ENCODE data around the gene NPTXR. TPM values are rescaled to one million over a fixed set of nuclear protein-coding genes. Genes with fewer than 3 reads are reported as not detected.
A peak's percentile ranks its signal among the peaks of the same experiment; 100 is the strongest.

NPTXR gene
- total and polyA plus RNA-seq, 10 of the 15 experiments (the other 5 are each of a cell fraction or from before 2014, with no cell fraction given) = 0.02 to 0.38 (median 0.07) TPM; not detected in 2

DNA sequence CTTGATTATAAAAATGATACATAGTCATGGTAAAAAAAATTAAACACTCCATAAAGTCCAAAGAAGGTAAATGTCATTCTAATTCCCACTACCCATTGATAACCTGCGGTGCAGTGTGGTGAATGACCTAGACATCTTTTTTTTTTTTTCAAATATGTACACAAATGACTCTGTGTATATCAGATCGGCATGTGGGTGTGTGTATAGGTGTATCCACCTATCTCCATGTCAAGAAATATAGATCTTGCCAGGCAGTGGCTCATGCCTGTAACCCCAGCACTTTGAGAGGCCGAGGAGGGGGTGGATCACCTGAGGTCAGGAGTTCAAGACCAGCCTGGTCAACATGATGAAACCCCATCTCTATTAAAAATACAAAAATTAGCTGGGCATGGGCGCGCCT, 46.5 kb upstream of the NPTXR start (continued):
- no peak for TF ChIP-seq ZNF687 (IDR thresholded peaks at IDR 0.05)

DNA sequence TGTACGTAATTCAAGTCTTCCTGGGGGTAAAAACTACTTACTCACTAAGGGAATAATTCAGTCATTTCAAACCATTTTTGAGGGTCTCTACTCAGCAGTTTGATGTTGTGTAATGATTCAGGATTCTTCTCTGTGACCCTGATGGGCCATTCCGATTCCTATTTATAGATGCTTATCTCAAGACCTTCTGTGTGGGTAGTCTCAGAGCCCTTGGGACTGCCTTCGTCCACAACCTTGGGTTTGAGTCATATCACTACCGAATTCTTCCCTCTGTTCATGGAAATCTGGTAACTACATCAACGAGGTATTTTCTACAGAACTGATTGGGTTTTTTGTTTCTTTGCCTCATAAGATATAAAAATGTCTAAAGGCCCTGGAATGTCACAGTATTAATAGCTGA, 42.5 kb upstream of the NPTXR start:
- Histone ChIP-seq H3K9ac (ENCODE audit: control insufficient read depth, insufficient read depth, low read length) (no peak overlapping the region), H3K4me3 (no peak overlapping the region), H3K4me1 (ENCODE audit: control insufficient read depth, insufficient read depth, low read length) (no peaks in the 10 kb centered on the region; the same call in 1 of the 2 replicates), H3K9me3 (replicated peaks; ENCODE audit: control insufficient read depth, insufficient read depth, low read length) (no peaks in the 10 kb centered on the region), H3K79me2 (ENCODE audit: control insufficient read depth, insufficient read depth, low read length) (no peaks in the 10 kb centered on the region), H2AFZ (ENCODE audit: control insufficient read depth, low read depth, low read length) (no peak overlapping the region), H3K4me2 (ENCODE audit: control insufficient read depth, insufficient read depth) (no peak overlapping the region), H3K36me3 (ENCODE audit: control insufficient read depth in 2 of 2, insufficient read depth in 2 of 2, low read length in 1 of 2) (no peaks in the 10 kb centered on the region), H4K20me1 (ENCODE audit: control insufficient read depth, insufficient read depth) (no peaks in the 10 kb centered on the region), H3K27ac (ENCODE audit: control insufficient read depth, insufficient read depth) (no peak overlapping the region), H3K27me3 (replicated peaks in 1 of 2; ENCODE audit: control insufficient read depth in 2 of 2, insufficient read depth in 2 of 2, low read length in 1 of 2) (peaks cover 0 to under 1% of the 10 kb centered on the region in 2 experiments; a peak in 1 of 4 replicates)
- no TSS peak for BruUV-seq (replicated peaks)
- intact Hi-C loops (cut with micrococcal nuclease; ENCODE audit: unreplicated experiment) = no loop called here
- 7% methylated on average over 5 of the region's 5 CpGs for WGBS (ENCODE audit: insufficient coverage, insufficient replicate concordance, low lambda C conversion rate, missing lambda C conversion rate)
- in situ Hi-C loops (cut with MboI) = no loop called here
- POLR2A ChIA-PET = interaction anchor here (0.9 kb wide), 1 partner anchor 9 kb away, joined by 4 read pairs; no protein-coding TSS in a partner anchor
- RAD21 ChIA-PET (ENCODE audit: unreplicated experiment) = no interaction called here
- DNase-seq (ENCODE audit: low read depth, low spot score) = no peak
- ATAC-seq = no peak
- SMC1A ChIA-PET (ENCODE audit: uncharacterized antibody, unreplicated experiment) = no interaction called here
- no peak for FAIRE-seq
- CTCF ChIA-PET = no interaction called here
- TF ChIP-seq PKNOX1 (IDR thresholded peaks at IDR 0.05) (no peak), MEF2A (IDR thresholded peaks at IDR 0.05; ENCODE audit: insufficient read depth, low read depth, low read length) (peak; percentile 55; the same call in 1 of the 2 replicates), JUNB (IDR thresholded peaks at IDR 0.05) (peak; percentile 74), MTA2 (IDR thresholded peaks at IDR 0.05; ENCODE audit: low read depth) (no peak), BMI1 (IDR thresholded peaks at IDR 0.05; ENCODE audit: borderline replicate concordance) (no peak), IKZF2 (IDR thresholded peaks at IDR 0.05) (peak in 1 of 2 experiments; percentile 34; a peak in 1 of 4 replicates), RUNX3 (IDR thresholded peaks at IDR 0.05; ENCODE audit: low read length) (peak; percentile 75), CHD1 (IDR thresholded peaks at IDR 0.05; ENCODE audit: low read depth, low read length) (no peak), KDM1A (IDR thresholded peaks at IDR 0.05; ENCODE audit: borderline replicate concordance) (no peak), BCL11A (IDR thresholded peaks at IDR 0.05; ENCODE audit: low read depth, low read length) (peak; percentile 27; the same call in 1 of the 2 replicates), EED (IDR thresholded peaks at IDR 0.05; ENCODE audit: low read depth) (peak; percentile 82)
- TF ChIP-seq, protein P1, sequence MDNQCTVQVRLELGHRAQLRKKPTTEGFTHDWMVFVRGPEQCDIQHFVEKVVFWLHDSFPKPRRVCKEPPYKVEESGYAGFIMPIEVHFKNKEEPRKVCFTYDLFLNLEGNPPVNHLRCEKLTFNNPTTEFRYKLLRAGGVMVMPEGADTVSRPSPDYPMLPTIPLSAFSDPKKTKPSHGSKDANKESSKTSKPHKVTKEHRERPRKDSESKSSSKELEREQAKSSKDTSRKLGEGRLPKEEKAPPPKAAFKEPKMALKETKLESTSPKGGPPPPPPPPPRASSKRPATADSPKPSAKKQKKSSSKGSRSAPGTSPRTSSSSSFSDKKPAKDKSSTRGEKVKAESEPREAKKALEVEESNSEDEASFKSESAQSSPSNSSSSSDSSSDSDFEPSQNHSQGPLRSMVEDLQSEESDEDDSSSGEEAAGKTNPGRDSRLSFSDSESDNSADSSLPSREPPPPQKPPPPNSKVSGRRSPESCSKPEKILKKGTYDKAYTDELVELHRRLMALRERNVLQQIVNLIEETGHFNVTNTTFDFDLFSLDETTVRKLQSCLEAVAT (IDR thresholded peaks at IDR 0.05) = no peak
- TF ChIP-seq, protein P2, sequence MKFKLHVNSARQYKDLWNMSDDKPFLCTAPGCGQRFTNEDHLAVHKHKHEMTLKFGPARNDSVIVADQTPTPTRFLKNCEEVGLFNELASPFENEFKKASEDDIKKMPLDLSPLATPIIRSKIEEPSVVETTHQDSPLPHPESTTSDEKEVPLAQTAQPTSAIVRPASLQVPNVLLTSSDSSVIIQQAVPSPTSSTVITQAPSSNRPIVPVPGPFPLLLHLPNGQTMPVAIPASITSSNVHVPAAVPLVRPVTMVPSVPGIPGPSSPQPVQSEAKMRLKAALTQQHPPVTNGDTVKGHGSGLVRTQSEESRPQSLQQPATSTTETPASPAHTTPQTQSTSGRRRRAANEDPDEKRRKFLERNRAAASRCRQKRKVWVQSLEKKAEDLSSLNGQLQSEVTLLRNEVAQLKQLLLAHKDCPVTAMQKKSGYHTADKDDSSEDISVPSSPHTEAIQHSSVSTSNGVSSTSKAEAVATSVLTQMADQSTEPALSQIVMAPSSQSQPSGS (IDR thresholded peaks at IDR 0.05; ENCODE audit: low read length) = peak; percentile 54

Measured in GM12878 (cell line).